Mesenchymal stem cell (in vitro differentiated cells and primary cell): ENCODE data around the gene CADM1.

Source experiments
- DNase-seq: peaks from one replicate; pipeline ENCODE4 v3.0.0-alpha.2; 2013
- H2AFZ ChIP-seq: one replicate; pipeline ENCODE4 v1.6.1; 2013; ENCODE audit warnings: low read depth, mild to moderate bottlenecking, control low read depth, inconsistent platforms, low read length, moderate library complexity
- H2AK5ac ChIP-seq: 2 replicates; pipeline ENCODE4 v1.6.1; 2013; ENCODE audit warnings: low read length, moderate library complexity, mild to moderate bottlenecking, inconsistent platforms; ENCODE audit not compliant: severe bottlenecking
- H2BK120ac ChIP-seq: one replicate; pipeline ENCODE4 v1.6.1; 2013; ENCODE audit warnings: low read depth, mild to moderate bottlenecking, inconsistent platforms, low read length, moderate library complexity
- H2BK12ac ChIP-seq, 2 experiments: one replicate each; pipeline ENCODE4 v1.6.1; 2013; ENCODE audit warnings: inconsistent platforms in 2 of 2, low read length in 2 of 2, mild to moderate bottlenecking in 2 of 2, moderate library complexity in 2 of 2, control low read depth in 1 of 2
- H2BK15ac ChIP-seq: one replicate; pipeline ENCODE4 v1.6.1; 2013; ENCODE audit warnings: mild to moderate bottlenecking, low read depth, inconsistent platforms; ENCODE audit not compliant: poor library complexity, severe bottlenecking
- H2BK5ac ChIP-seq: 2 replicates; pipeline ENCODE4 v1.6.1; 2013; ENCODE audit warnings: low read depth, mild to moderate bottlenecking, low read length, control low read depth, inconsistent platforms; ENCODE audit not compliant: poor library complexity, severe bottlenecking
- H3K14ac ChIP-seq, 2 experiments: one replicate each; pipeline ENCODE4 v1.6.1; 2013; ENCODE audit warnings: inconsistent platforms in 2 of 2, low read length in 2 of 2, control low read depth in 1 of 2, mild to moderate bottlenecking in 1 of 2, moderate library complexity in 1 of 2
- H3K18ac ChIP-seq, 2 experiments: one replicate each; pipeline ENCODE4 v1.6.1; 2013; ENCODE audit warnings: inconsistent platforms in 2 of 2, low read length in 2 of 2, control low read depth in 1 of 2, low read depth in 1 of 2, mild to moderate bottlenecking in 1 of 2
- H3K23ac ChIP-seq, 2 experiments: one replicate each; pipeline ENCODE4 v1.6.1; 2013; ENCODE audit warnings: inconsistent platforms in 2 of 2, low read length in 2 of 2, mild to moderate bottlenecking in 2 of 2, moderate library complexity in 2 of 2, control low read depth in 1 of 2
- H3K27ac ChIP-seq: 2 replicates; pipeline ENCODE4 v1.5.1; 2013; ENCODE audit warnings: mild to moderate bottlenecking, moderate library complexity, low read length, control low read depth, inconsistent platforms; ENCODE audit not compliant: poor library complexity, severe bottlenecking
- H3K27me3 ChIP-seq, 2 experiments: 2 replicates each; pipeline versions ENCODE4 v1.6.1 to v1.7.0; 2013; ENCODE audit warnings: low read length in 2 of 2, mild to moderate bottlenecking in 2 of 2, moderate library complexity in 2 of 2, control low read depth in 1 of 2, inconsistent platforms in 1 of 2; ENCODE audit not compliant: control insufficient read depth in 1 of 2, insufficient read depth in 1 of 2
- H3K36me3 ChIP-seq, 2 experiments: 2 replicates each; pipeline versions ENCODE4 v1.6.1 to v1.7.0; 2013; ENCODE audit warnings: low read length in 2 of 2, control low read depth in 1 of 2, inconsistent platforms in 1 of 2, low read depth in 1 of 2, mild to moderate bottlenecking in 1 of 2; ENCODE audit not compliant: insufficient read depth in 2 of 2, control insufficient read depth in 1 of 2
- H3K4ac ChIP-seq, 2 experiments: one replicate each; pipeline ENCODE4 v1.6.1; 2013; ENCODE audit warnings: inconsistent platforms in 2 of 2, low read length in 2 of 2, mild to moderate bottlenecking in 2 of 2, moderate library complexity in 2 of 2, control low read depth in 1 of 2, low read depth in 1 of 2
- H3K4me1 ChIP-seq: 2 replicates; pipeline ENCODE4 v1.6.1; 2013; ENCODE audit warnings: low read depth, low read length, control low read depth; ENCODE audit not compliant: control insufficient read depth, insufficient read depth
- H3K4me2 ChIP-seq: 2 replicates; pipeline ENCODE4 v1.6.1; 2013; ENCODE audit warnings: low read length, mild to moderate bottlenecking, inconsistent platforms; ENCODE audit not compliant: poor library complexity, severe bottlenecking
- H3K4me3 ChIP-seq, 2 experiments: 2 replicates each; pipeline versions ENCODE4 v1.5.1 to v1.7.0; 2013; ENCODE audit warnings: low read length in 2 of 2, mild to moderate bottlenecking in 2 of 2, control low read depth in 1 of 2, low read depth in 1 of 2; ENCODE audit not compliant: insufficient read depth in 1 of 2
- H3K79me1 ChIP-seq: replicated peaks from 2 replicates; pipeline ENCODE4 v1.6.1; 2013; ENCODE audit warnings: mild to moderate bottlenecking, control low read depth, low read length, inconsistent platforms; ENCODE audit not compliant: poor library complexity, severe bottlenecking
- H3K9ac ChIP-seq: 2 replicates; pipeline ENCODE4 v1.7.0; 2013; ENCODE audit warnings: mild to moderate bottlenecking, low read length, moderate library complexity
- H3K9me3 ChIP-seq: 2 replicates; pipeline ENCODE4 v1.7.0; 2013; ENCODE audit warnings: mild to moderate bottlenecking, low read length; ENCODE audit not compliant: control insufficient read depth
- H4K8ac ChIP-seq: one replicate; pipeline ENCODE4 v1.6.1; 2013; ENCODE audit warnings: inconsistent platforms, mild to moderate bottlenecking, low read length, moderate library complexity
- H4K91ac ChIP-seq: one replicate; pipeline ENCODE4 v1.6.1; 2013; ENCODE audit warnings: mild to moderate bottlenecking, low read length, inconsistent platforms
- WGBS: methylation state at CpG from one replicate; pipeline ENCODE4 v1.1.7; 2013; ENCODE audit warnings: mixed read lengths; 5-methylcytosine and 5-hydroxymethylcytosine counted together

CADM1 gene

GRCh38 chr11:115345361-115345760 lies 158.9 kb downstream of the CADM1 start:
- Histone ChIP-seq H4K91ac (no peak overlapping the region), H2AFZ (no peak overlapping the region), H3K4me2 (no peak overlapping the region), H2AK5ac (no peak overlapping the region), H2BK5ac (no peak overlapping the region), H2BK120ac (no peak overlapping the region), H2BK12ac (no peak overlapping the region), H2BK15ac (no peak overlapping the region), H3K4ac (no peak overlapping the region), H3K9ac (no peak overlapping the region), H3K23ac (no peak overlapping the region), H4K8ac (no peak overlapping the region), H3K27me3 (no peaks in the 10 kb centered on the region), H3K9me3 (no peaks in the 10 kb centered on the region), H3K79me1 (peaks cover 21% of the 10 kb centered on the region), H3K14ac (no peak overlapping the region), H3K36me3 (no peaks in the 10 kb centered on the region), H3K18ac (no peak overlapping the region), H3K4me1 (no peaks in the 10 kb centered on the region), H3K27ac (no peak overlapping the region), H3K4me3 (no peak overlapping the region)
- DNase-seq = no peak

- H3K9ac ChIP-seq = no peak overlapping the region
- no peak overlapping the region for H4K8ac ChIP-seq
- H3K4me1 ChIP-seq = no peaks in the 10 kb centered on the region
- 72% methylated on average over 4 of the region's 4 CpGs for WGBS
- no peak overlapping the region for H3K4me3 ChIP-seq
- no peaks in the 10 kb centered on the region for H3K36me3 ChIP-seq
- no peak overlapping the region for H3K14ac ChIP-seq
- no peaks in the 10 kb centered on the region for H3K9me3 ChIP-seq
- H3K79me1 ChIP-seq = peaks cover 21% of the 10 kb centered on the region
- no peak overlapping the region for H2AFZ ChIP-seq
- no peak overlapping the region for H2BK5ac ChIP-seq
- H3K4ac ChIP-seq = no peak overlapping the region
- H2AK5ac ChIP-seq = no peak overlapping the region
- no peak overlapping the region for H4K91ac ChIP-seq
- no peak overlapping the region for H3K27ac ChIP-seq
- H2BK15ac ChIP-seq = no peak overlapping the region
- no peak for DNase-seq
- no peak overlapping the region for H3K23ac ChIP-seq
- no peak overlapping the region for H2BK12ac ChIP-seq
- peak overlapping the region in 1 of 2 experiments; percentile 30 for H3K18ac ChIP-seq
- no peak overlapping the region for H2BK120ac ChIP-seq
- no peak overlapping the region for H3K4me2 ChIP-seq
- no peaks in the 10 kb centered on the region for H3K27me3 ChIP-seq
Observed at GRCh38 chr11:115344846-115345245, 159.4 kb downstream of the CADM1 start.

DNA sequence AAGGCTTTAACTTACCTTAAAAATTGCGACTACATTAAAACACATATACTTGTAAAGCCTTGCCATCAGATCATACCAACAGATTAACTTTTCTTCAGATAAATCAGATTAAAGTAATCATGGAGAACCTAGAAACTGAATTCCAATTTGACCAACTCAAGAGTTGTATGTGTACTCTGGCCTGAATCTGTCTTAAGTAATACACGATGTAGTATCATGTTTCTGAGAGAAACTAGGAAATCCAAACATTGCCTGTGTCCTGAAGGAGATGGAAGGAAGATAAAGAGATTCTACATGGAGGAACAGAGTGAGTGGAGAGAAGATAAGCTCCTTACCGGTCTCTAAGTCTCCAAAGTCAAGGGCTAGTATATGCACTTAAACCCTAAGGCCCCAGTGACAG lies 162.1 kb downstream of the CADM1 start:
- no peak overlapping the region for H3K27ac ChIP-seq
- H3K9me3 ChIP-seq = no peaks in the 10 kb centered on the region
- no peak overlapping the region for H2AFZ ChIP-seq
- WGBS = 90% methylated on average over 3 of the region's 3 CpGs
- no peaks in the 10 kb centered on the region for H3K36me3 ChIP-seq
- no peak overlapping the region for H2BK120ac ChIP-seq
- no peak overlapping the region for H4K91ac ChIP-seq
- H2BK15ac ChIP-seq = no peak overlapping the region
- peaks cover 22% of the 10 kb centered on the region for H3K79me1 ChIP-seq
- H3K4me3 ChIP-seq = no peak overlapping the region
- DNase-seq = no peak
- no peak overlapping the region for H3K14ac ChIP-seq
- no peak overlapping the region for H3K9ac ChIP-seq
- no peak overlapping the region for H3K4ac ChIP-seq
- no peak overlapping the region for H3K23ac ChIP-seq
- H4K8ac ChIP-seq = no peak overlapping the region
- H3K27me3 ChIP-seq = peaks cover 0 to under 1% of the 10 kb centered on the region in 2 experiments
- no peaks in the 10 kb centered on the region for H3K4me1 ChIP-seq
- H2AK5ac ChIP-seq = no peak overlapping the region
- H2BK5ac ChIP-seq = no peak overlapping the region
- H3K18ac ChIP-seq = no peak overlapping the region
- H2BK12ac ChIP-seq = no peak overlapping the region
- no peak overlapping the region for H3K4me2 ChIP-seq

GRCh38 chr11:115340874-115341273 lies 163.3 kb downstream of the CADM1 start:
- Histone ChIP-seq H3K18ac (no peak overlapping the region), H4K8ac (no peak overlapping the region), H3K36me3 (no peaks in the 10 kb centered on the region), H3K9ac (no peak overlapping the region), H3K79me1 (peaks cover 18% of the 10 kb centered on the region), H2AK5ac (no peak overlapping the region), H4K91ac (no peak overlapping the region), H3K14ac (no peak overlapping the region), H3K4me2 (no peak overlapping the region), H3K27ac (no peak overlapping the region), H3K9me3 (no peaks in the 10 kb centered on the region), H3K23ac (no peak overlapping the region), H2BK120ac (no peak overlapping the region), H2BK15ac (no peak overlapping the region), H3K27me3 (peaks cover 0 to 5% of the 10 kb centered on the region in 2 experiments), H2BK5ac (no peak overlapping the region), H2BK12ac (no peak overlapping the region), H3K4me3 (no peak overlapping the region), H3K4ac (no peak overlapping the region), H3K4me1 (no peaks in the 10 kb centered on the region), H2AFZ (no peak overlapping the region)
- WGBS = 100% methylated on average over 2 of the region's 3 CpGs
- no peak for DNase-seq
